ENCODE results near the gene STMND1. TPM values are rescaled to one million over a fixed set of nuclear protein-coding genes. Genes with fewer than 3 reads are reported as not detected.

STMND1 gene
- total RNA-seq (under 1 TPM in 1 of 9 donors, not detected in 8; 0.06 TPM), polyA plus RNA-seq (not detected)
- long read RNA-seq, donor 1: 0 reads
- long read RNA-seq, donor 2: 0 reads
- long read RNA-seq, donor 3: 0 reads
- long read RNA-seq, donor 4: 0 reads
- long read RNA-seq, donor 5: 0 reads
- long read RNA-seq, donor 6: 0 reads
- long read RNA-seq, donor 7: 0 reads
- long read RNA-seq, donor 8: 0 reads
- long read RNA-seq, donor 9: 0 reads
- long read RNA-seq, donor 10: 0 reads

DNA sequence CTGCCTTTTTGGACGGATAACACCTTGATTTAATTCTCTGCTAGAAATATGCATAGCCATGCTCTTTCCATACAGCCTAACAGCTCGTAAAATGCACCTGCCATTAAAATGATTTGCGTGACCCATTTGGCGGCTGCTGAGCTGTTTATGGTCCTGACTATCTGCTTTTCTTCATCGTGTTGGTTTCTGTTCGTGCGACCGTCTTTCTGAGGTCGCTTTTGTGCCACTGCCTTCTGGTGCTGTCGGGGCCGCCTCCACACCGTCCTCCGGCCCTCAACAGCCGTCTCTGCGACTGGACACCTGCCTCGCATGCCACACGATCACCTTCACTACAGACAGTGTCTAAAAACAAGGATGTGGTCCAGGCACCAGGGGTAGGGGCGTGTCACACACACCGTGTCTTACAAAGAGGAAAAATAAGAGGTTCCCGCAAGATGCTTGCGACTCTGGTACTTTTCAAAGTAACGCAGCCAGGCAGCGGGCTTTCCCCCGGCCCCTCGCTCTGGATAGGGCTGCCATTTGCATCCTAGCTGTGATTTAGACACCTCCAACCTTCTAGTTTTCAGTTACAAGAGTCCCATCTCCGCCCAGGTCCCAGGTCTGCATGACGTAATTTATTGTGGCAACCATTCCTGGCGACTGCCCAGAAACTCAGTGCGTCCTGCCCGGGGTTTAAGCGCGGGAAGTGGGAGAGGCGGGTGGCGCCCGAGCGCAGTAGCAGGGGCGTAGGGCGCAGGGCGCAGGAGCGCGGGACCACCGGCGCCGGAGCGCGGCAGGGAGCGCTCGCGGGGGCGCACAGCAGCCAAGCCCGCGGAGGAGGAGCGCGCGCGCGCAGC is at the start of gene STMND1:
TSS of gene STMND1 (plus strand) at position 629 of the 836 bp plus-strand sequence. CDS start 208 bp downstream, outside the sequence.
- H3K4me1 ChIP-seq (replicated peaks in 1 of 2): peaks cover 0 to 8% of the 10 kb centered on the region in 2 donors
- 4 to 12% (median 5%) methylated on average over 26 to 57 of the region's 57 CpGs for WGBS, 4 donors
- no peaks in the 10 kb centered on the region for H3K9me3 ChIP-seq (replicated peaks in 1 of 3)
- H3K27me3 ChIP-seq: peaks cover 36% of the 10 kb centered on the region
- TF ChIP-seq POLR2A (IDR thresholded peaks at IDR 0.05): no peak
- TF ChIP-seq, protein P1, sequence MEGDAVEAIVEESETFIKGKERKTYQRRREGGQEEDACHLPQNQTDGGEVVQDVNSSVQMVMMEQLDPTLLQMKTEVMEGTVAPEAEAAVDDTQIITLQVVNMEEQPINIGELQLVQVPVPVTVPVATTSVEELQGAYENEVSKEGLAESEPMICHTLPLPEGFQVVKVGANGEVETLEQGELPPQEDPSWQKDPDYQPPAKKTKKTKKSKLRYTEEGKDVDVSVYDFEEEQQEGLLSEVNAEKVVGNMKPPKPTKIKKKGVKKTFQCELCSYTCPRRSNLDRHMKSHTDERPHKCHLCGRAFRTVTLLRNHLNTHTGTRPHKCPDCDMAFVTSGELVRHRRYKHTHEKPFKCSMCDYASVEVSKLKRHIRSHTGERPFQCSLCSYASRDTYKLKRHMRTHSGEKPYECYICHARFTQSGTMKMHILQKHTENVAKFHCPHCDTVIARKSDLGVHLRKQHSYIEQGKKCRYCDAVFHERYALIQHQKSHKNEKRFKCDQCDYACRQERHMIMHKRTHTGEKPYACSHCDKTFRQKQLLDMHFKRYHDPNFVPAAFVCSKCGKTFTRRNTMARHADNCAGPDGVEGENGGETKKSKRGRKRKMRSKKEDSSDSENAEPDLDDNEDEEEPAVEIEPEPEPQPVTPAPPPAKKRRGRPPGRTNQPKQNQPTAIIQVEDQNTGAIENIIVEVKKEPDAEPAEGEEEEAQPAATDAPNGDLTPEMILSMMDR (IDR thresholded peaks at IDR 0.05): no peak
- no peak within 1 kb of the TSS for H3K27ac ChIP-seq
- peak in 6 of 7 donors; percentile 26 to 58 (median 34) for DNase-seq
- intact Hi-C loops (cut with DNase I): no loop called here
- H3K36me3 ChIP-seq (replicated peaks in 1 of 2): no peaks in the 10 kb centered on the region
- H3K4me3 ChIP-seq: peak within 1 kb of the TSS in 1 of 4 donors; percentile 31

- intact Hi-C loops (cut with DNase I): no loop called here
- H3K4me1 ChIP-seq (replicated peaks in 1 of 2): no peaks in the 10 kb centered on the region
- H3K9me3 ChIP-seq (replicated peaks in 1 of 3): no peaks in the 10 kb centered on the region
- no peaks in the 10 kb centered on the region for H3K27me3 ChIP-seq
- TF ChIP-seq, protein P1 (IDR thresholded peaks at IDR 0.05): no peak
- TF ChIP-seq POLR2A (IDR thresholded peaks at IDR 0.05): no peak
- no peak overlapping the region for H3K4me3 ChIP-seq
- no peaks in the 10 kb centered on the region for H3K36me3 ChIP-seq (replicated peaks in 1 of 2)
- H3K27ac ChIP-seq: no peak overlapping the region
- DNase-seq: no peak
- WGBS, 4 donors: 64 to 76% (median 71%) methylated on average over 2 of the region's 2 CpGs
These were observed 47.2 kb upstream of the STMND1 start for GRCh38 chr6:17054647-17055046.

DNA sequence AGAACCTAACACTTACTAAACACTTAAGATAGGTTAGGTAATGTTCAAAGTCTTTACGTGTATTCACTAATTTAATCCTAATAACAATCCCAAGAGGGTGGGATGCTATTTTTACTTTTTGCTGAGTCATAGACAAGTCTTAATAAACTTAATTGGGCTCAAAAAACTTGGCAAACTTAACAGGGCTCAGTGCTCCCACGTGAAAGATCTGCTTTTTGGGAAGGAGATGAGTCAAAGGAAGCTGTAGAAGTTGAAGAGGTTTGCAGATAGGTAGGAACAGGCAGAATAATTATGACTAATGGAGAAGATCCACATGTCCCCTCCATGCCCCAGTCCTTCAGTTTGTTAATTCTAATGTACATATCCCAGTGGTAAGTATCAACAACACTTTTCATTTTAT is 44.5 kb upstream of the STMND1 start:
- Histone ChIP-seq H3K4me1 (replicated peaks in 1 of 2) (no peaks in the 10 kb centered on the region), H3K9me3 (replicated peaks in 1 of 3) (no peaks in the 10 kb centered on the region), H3K4me3 (no peak overlapping the region), H3K27ac (no peak overlapping the region), H3K36me3 (replicated peaks in 1 of 2) (no peaks in the 10 kb centered on the region), H3K27me3 (no peaks in the 10 kb centered on the region)
- intact Hi-C loops (cut with DNase I): no loop called here
- no peak for DNase-seq
- WGBS, 4 donors: 51 to 61% (median 59%) methylated on average over 2 of the region's 2 CpGs
- TF ChIP-seq, protein P1 (IDR thresholded peaks at IDR 0.05): no peak
- TF ChIP-seq POLR2A (IDR thresholded peaks at IDR 0.05): no peak

DNA sequence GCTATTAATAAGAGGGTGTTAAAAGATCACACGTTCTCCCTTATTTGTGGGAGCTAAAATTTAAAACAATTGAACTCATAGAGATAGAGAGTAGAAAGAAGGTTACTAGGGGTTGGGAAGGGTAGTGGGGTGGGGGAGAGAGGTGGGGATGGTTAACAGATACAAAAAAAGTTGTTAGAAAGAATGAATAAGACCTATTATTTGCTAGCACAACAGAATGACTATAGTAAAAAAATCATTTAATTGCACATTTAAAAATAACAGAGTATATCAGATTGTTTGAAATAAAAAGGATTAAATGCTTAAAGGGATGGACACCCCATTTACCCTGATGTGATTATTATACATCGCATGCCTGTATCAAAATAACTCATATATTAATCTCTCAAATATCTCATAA is 43.3 kb upstream of the STMND1 start:
- no peak overlapping the region for H3K27ac ChIP-seq
- H3K9me3 ChIP-seq (replicated peaks in 1 of 3): no peaks in the 10 kb centered on the region
- DNase-seq: no peak
- no peaks in the 10 kb centered on the region for H3K27me3 ChIP-seq
- no peaks in the 10 kb centered on the region for H3K36me3 ChIP-seq (replicated peaks in 1 of 2)
- H3K4me1 ChIP-seq (replicated peaks in 1 of 2): no peaks in the 10 kb centered on the region
- no peak for TF ChIP-seq POLR2A (IDR thresholded peaks at IDR 0.05)
- TF ChIP-seq, protein P1 (IDR thresholded peaks at IDR 0.05): no peak
- 62 to 73% (median 64%) methylated on average over 2 of the region's 2 CpGs for whole genome bisulfite sequencing, 4 donors
- H3K4me3 ChIP-seq: no peak overlapping the region
- intact Hi-C loops (cut with DNase I): no loop called here
